Neural progenitor cell (in vitro differentiated cells): Measurements from ENCODE around the gene CALY.

Experiments used
- CTCF ChIP-seq: fragments of 200-600 bp; sonication (generic); IDR thresholded peaks from 2 replicates; pipeline ENCODE4 v1.5.1; 2017; ENCODE audit warnings: antibody characterized with exemption, mild to moderate bottlenecking
- EZH2 ChIP-seq: fragments of 200-600 bp; sonication (generic); IDR thresholded peaks from 2 replicates; pipeline ENCODE4 v1.6.1; 2017; ENCODE audit warnings: antibody characterized with exemption, mild to moderate bottlenecking, moderate library complexity
- EZH2phosphoT487 ChIP-seq: fragments of 200-600 bp; sonication (generic); IDR thresholded peaks from 2 replicates; pipeline ENCODE4 v1.6.1; 2017; ENCODE audit warnings: antibody characterized with exemption

- TF ChIP-seq EZH2 (no peak), CTCF (no peak), EZH2phosphoT487 (no peak)
Observed at GRCh38 chr10:133303206-133303605, 33.5 kb downstream of the CALY start.
